Measurements from ENCODE around the gene GJA3. TPM values are rescaled to one million over a fixed set of nuclear protein-coding genes. Genes with fewer than 3 reads are reported as not detected.
A peak's percentile ranks its signal among the peaks of the same experiment; 100 is the strongest.

GJA3 gene
- total RNA-seq, 3 donors from 2014 or later (not counting 1 experiment from before 2014, with no cell fraction given) = 0.18 TPM; not detected in 2

GRCh38 chr13:20144141-20144850, 16.6 kb downstream of the GJA3 start:
- H3K27ac Mint-ChIP-seq = no peak overlapping the region
- H3K9me3 Mint-ChIP-seq = no peaks in the 10 kb centered on the region
- intact Hi-C loops (cut with micrococcal nuclease) = no loop called here
- peaks cover 13% of the 10 kb centered on the region for H3K27me3 ChIP-seq (ENCODE audit: control insufficient read depth, insufficient read depth, low read length)
- peak in 1 of 3 donors; percentile 14 for ATAC-seq
- H3K4me1 ChIP-seq (ENCODE audit: control insufficient read depth, insufficient read depth, low read length) = no peaks in the 10 kb centered on the region
- WGBS (ENCODE audit: insufficient coverage) = 90% methylated on average over 12 of the region's 12 CpGs
- H3K4me1 Mint-ChIP-seq = no peaks in the 10 kb centered on the region
- no peak overlapping the region for H3K4me3 ChIP-seq (ENCODE audit: low read length)
- no peaks in the 10 kb centered on the region for H3K9me3 ChIP-seq (ENCODE audit: control insufficient read depth, insufficient read depth, low read length)
- no peaks in the 10 kb centered on the region for H3K36me3 Mint-ChIP-seq
- H3K27ac ChIP-seq (ENCODE audit: low read length) = no peak overlapping the region
- H3K27me3 Mint-ChIP-seq (ENCODE audit: low read depth in 2 of 2) = peaks cover 23 to 42% of the 10 kb centered on the region in 2 donors
- no peak for DNase-seq
- no peaks in the 10 kb centered on the region for H3K36me3 ChIP-seq (ENCODE audit: control insufficient read depth, insufficient read depth, low read length)
- no peak overlapping the region for H3K4me3 Mint-ChIP-seq
- TF ChIP-seq, protein P1, sequence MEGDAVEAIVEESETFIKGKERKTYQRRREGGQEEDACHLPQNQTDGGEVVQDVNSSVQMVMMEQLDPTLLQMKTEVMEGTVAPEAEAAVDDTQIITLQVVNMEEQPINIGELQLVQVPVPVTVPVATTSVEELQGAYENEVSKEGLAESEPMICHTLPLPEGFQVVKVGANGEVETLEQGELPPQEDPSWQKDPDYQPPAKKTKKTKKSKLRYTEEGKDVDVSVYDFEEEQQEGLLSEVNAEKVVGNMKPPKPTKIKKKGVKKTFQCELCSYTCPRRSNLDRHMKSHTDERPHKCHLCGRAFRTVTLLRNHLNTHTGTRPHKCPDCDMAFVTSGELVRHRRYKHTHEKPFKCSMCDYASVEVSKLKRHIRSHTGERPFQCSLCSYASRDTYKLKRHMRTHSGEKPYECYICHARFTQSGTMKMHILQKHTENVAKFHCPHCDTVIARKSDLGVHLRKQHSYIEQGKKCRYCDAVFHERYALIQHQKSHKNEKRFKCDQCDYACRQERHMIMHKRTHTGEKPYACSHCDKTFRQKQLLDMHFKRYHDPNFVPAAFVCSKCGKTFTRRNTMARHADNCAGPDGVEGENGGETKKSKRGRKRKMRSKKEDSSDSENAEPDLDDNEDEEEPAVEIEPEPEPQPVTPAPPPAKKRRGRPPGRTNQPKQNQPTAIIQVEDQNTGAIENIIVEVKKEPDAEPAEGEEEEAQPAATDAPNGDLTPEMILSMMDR (IDR thresholded peaks at IDR 0.05) = no peak

DNA sequence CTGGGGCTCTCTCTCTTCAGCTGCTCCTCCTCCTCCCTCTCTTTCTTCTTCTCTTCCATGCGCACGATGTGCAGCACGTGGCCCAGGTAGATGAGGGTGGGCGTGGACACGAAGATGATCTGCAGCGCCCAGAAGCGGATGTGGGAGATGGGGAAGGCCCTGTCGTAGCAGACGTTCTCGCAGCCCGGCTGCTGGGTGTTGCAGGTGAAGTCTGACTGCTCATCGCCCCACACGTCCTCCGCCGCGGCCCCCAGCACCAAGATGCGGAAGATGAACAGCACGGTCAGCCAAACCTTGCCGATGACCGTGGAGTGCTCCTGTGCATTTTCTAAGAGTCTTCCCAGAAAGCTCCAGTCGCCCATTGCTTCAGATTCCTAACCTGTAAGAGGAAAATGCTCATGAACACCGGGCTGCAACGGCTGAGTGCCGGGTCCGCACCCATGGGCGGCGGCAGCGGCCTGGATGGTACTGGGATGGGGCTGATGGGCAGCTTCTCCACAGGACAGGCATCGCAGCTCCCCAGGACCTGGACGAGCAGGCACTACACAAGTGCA, 17.8 kb downstream of the GJA3 start:
- Mint-ChIP-seq H3K27me3 (ENCODE audit: low read depth in 2 of 2) (peaks cover 29 to 44% of the 10 kb centered on the region in 2 donors), H3K27ac (no peak overlapping the region), H3K4me3 (no peak overlapping the region), H3K36me3 (no peaks in the 10 kb centered on the region), H3K4me1 (no peaks in the 10 kb centered on the region), H3K9me3 (no peaks in the 10 kb centered on the region)
- TF ChIP-seq, protein P1 (IDR thresholded peaks at IDR 0.05) = no peak
- Histone ChIP-seq H3K27me3 (ENCODE audit: control insufficient read depth, insufficient read depth, low read length) (peaks cover 15% of the 10 kb centered on the region), H3K9me3 (ENCODE audit: control insufficient read depth, insufficient read depth, low read length) (no peaks in the 10 kb centered on the region), H3K36me3 (ENCODE audit: control insufficient read depth, insufficient read depth, low read length) (no peaks in the 10 kb centered on the region), H3K27ac (ENCODE audit: low read length) (no peak overlapping the region), H3K4me3 (ENCODE audit: low read length) (no peak overlapping the region), H3K4me1 (ENCODE audit: control insufficient read depth, insufficient read depth, low read length) (no peaks in the 10 kb centered on the region)
- ATAC-seq = no peak
- intact Hi-C loops (cut with micrococcal nuclease) = no loop called here
- WGBS (ENCODE audit: insufficient coverage) = 89% methylated on average over 28 of the region's 30 CpGs
- DNase-seq = no peak

- intact Hi-C loops (cut with micrococcal nuclease) = no loop called here
- no peak overlapping the region for H3K4me3 Mint-ChIP-seq
- H3K27me3 Mint-ChIP-seq (ENCODE audit: low read depth in 2 of 2) = peaks cover 34 to 51% of the 10 kb centered on the region in 2 donors
- H3K36me3 Mint-ChIP-seq = no peaks in the 10 kb centered on the region
- 31% methylated on average over 84 of the region's 84 CpGs for WGBS (ENCODE audit: insufficient coverage)
- H3K9me3 Mint-ChIP-seq = no peaks in the 10 kb centered on the region
- no peaks in the 10 kb centered on the region for H3K4me1 Mint-ChIP-seq
- peak in 1 of 3 donors; percentile 4 for ATAC-seq
- TF ChIP-seq, protein P1 (IDR thresholded peaks at IDR 0.05) = no peak
- peaks cover 18% of the 10 kb centered on the region for H3K27me3 ChIP-seq (ENCODE audit: control insufficient read depth, insufficient read depth, low read length)
- no peak for DNase-seq
- H3K4me1 ChIP-seq (ENCODE audit: control insufficient read depth, insufficient read depth, low read length) = no peaks in the 10 kb centered on the region
- no peaks in the 10 kb centered on the region for H3K9me3 ChIP-seq (ENCODE audit: control insufficient read depth, insufficient read depth, low read length)
- no peaks in the 10 kb centered on the region for H3K36me3 ChIP-seq (ENCODE audit: control insufficient read depth, insufficient read depth, low read length)
- H3K27ac Mint-ChIP-seq = no peak overlapping the region
- no peak overlapping the region for H3K27ac ChIP-seq (ENCODE audit: low read length)
- H3K4me3 ChIP-seq (ENCODE audit: low read length) = no peak overlapping the region
These were observed 18.6 kb downstream of the GJA3 start for GRCh38 chr13:20142023-20142926.

Measured in natural killer cell (primary cell).